Activated CD8-positive, alpha-beta memory T cell treated with anti-CD3 and anti-CD28 coated beads for 36 hours (primary cell): ENCODE results near the gene CEACAM1. TPM values are rescaled to one million over a fixed set of nuclear protein-coding genes. Genes with fewer than 3 reads are reported as not detected.
"Not testable (repeated sequence)": the region's sequence is repeated elsewhere in the genome, so short reads cannot be mapped to it uniquely, and the experiment has no call there.

Experiments used
- CTCF ChIA-PET: fragments of 350-600 bp; sonication (Branson Sonifier 250); formaldehyde crosslinking; loops from one replicate; lab custom pipeline; 2021; ENCODE audit warnings: antibody characterized with exemption; lab: Charles Lee
- POLR2A ChIA-PET: fragments of 350-600 bp; sonication (Branson Sonifier 250); formaldehyde crosslinking; loops from one replicate; lab custom pipeline; 2021; ENCODE audit warnings: antibody characterized with exemption; lab: Charles Lee
- total RNA-seq, 2 experiments: library from RNA; stranded (reverse); gene quantifications; one replicate each; pipeline ENCODE4 v1.2.3, GENCODE V29; 2021

The CEACAM1 gene
- 1 to 10 TPM in 1 of 2 experiments, under 1 TPM in 1; 0.55 to 1.2 TPM for total RNA-seq

DNA sequence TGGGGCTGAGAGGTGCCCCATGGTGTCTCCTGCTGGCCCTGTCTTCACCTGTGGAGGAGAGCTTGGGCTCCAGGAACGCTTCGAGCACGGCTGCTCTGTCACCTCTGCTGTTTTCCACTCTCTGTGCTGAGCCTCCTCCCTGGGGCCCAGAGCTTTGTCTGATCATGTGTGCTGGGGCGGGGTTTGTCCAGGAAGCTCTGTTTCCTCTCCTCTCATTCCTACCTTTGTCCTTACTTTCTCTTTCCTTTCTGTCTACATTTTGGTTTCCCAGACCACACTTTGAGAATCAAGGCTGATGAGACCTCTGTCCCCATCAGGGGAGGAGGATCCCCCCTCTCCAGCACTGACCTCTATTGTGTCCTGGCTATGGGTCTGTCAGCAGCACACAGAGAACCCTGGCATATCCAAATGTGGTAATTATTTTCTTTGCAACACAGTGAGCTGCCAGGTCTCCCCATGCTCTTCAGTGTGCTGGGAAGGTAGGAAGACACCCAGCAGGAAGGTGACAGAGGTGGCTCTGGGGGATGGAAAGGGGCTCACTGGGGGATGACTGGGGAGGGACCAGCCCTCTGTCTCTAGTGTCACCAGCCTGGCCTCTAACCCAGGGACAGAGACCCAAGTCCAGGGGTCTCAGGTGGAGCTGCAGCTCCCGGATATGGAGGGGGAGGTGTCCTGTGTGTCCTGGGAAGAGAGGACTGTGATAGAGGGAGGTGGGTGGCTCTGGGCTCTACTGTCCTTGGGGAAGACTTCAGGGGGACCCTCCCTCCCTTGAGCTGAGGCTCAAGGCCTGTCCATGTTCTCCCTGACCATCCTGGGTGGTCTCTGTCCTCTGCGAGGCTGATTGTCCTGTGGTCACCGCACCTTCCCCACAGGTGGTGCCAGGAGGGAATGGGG, at the start of gene CEACAM1:
TSS of gene CEACAM1 (minus strand) at position 128 of the 894 bp plus-strand sequence. CDS start at position 21, 107 bp downstream.
- ChIA-PET POLR2A (interaction anchor here (0.6 to 1.0 kb wide), 2 partner anchors 78 to 786 kb away, joined by 3 to 4 read pairs; no protein-coding TSS in a partner anchor), CTCF (interaction anchor here (0.7 to 3.9 kb wide), 18 partner anchors 10 to 116 kb away, joined by 3 to 58 read pairs (median 4); partner anchors contain the start of gene CXCL17)

DNA sequence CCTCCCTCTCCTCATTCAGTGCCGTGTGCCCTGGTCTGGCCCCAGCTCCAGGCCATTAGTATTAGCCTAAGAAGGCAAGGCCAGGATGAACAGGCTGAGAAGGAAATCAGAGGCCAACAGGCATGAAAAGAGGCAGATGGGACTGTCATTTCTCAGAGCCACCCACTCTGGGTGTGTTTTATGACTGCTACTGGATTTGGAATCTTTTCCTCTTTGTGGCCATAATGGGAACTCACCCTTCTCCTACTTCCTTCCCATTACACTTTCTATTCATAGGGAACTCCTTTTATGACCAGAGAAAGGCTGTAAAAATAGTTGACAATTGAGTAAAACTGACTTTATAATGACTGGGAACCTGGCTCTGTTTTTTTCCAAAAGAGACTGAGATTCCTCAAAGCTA, 48.7 kb upstream of the CEACAM1 start:
- ChIA-PET POLR2A (no interaction called here), CTCF (no interaction called here)

DNA sequence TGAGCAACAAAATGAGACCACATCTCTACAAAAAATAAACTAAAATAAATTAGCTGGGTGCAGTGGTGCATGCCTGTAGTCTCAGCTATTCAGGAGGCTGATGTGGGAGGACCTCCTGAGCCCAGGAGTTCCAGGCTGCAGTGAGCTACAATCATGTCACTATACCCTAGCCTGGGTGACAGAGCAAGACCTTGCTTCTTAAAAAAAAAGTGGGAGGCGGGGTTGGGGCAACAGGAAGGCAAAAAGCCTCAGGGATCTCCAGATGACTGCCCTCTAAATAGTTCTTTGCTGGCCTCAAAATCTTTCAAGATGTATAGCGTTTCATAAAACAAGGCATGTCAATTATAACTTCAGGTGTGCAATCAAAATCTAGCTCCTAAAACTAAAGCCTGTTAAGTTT, 48.0 kb upstream of the CEACAM1 start:
- CTCF ChIA-PET: no interaction called here

DNA sequence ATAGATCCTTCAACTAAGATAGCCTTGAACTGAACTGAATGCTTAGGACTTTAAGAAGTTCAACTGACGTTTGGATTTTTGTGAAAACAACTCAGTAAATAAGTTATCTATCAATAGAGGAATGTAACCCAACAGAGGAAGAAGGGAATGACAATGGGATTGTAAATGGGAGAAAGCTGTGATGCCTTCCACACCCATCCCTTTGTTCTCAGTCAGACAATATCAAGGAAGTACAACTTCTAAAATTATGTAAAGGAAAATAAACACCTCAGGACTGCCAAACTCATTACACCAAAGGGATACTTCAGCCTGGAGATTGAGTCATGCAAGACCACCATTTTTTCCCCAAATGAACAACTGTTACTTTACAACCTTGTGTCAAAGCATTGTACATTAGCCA, 45.4 kb upstream of the CEACAM1 start:
- CTCF ChIA-PET: no interaction called here
- POLR2A ChIA-PET: no interaction called here

More for the DNA sequence above, 48.0 kb upstream of the CEACAM1 start:
- POLR2A ChIA-PET: no interaction called here

DNA sequence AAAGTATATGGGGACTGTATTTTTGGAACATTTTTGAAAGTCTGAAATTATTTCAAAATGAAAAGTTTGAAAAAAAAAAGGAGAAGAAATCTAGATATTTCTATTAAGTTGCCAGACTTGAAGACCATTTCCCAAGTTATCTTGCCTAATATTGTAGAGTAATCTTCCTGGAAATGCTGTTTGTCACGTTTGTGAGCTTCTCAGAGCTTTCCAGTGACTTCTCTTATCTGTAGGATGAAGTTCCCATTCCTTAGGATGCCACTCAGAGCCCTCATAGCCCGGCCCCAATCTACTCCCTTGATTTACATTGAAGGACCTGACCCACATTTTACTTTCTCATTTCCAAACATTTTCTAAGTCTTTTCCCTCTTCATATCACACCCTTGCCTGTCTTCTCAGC, 42.8 kb upstream of the CEACAM1 start:
- CTCF ChIA-PET: no interaction called here
- POLR2A ChIA-PET: no interaction called here

DNA sequence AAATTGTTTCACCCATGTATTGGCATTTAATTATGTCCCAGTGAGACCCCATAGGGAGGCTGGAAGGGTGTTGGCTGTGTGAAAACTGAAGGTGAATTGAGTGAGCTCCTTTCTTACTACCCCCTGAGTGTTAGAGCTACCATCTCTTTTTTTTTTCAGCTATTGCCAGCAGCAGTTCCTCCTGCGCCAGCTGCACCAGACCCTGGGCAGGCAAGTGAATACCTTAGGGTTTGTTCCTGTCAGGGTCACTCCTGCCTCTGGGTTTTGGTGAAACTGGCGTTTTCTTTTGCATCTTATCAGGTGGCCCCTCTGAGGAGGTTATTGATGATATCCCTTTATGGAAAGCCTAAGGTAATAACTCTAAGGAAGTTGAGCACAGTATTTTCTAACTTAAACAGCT, 40.9 kb upstream of the CEACAM1 start:
- ChIA-PET POLR2A (no interaction called here), CTCF (no interaction called here)

DNA sequence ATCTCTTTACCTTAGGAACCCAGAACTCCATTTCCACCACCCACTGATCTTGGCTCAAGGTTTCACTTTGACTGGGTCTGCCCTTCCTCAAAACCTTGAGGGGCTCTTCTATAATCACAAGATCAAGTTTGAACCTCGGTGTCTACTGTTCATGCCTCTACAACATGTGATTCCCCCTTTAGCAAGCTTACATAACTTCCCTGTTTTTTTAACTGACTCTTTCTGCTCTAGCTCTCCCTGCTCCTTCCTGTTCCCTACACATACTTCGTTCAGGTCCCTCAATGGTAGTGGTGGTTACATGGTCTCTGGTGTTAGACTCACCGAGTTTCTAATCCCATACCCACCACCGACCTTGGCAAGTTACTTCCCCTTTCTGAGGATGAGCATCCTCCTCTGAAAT, 39.7 kb upstream of the CEACAM1 start:
- ChIA-PET CTCF (no interaction called here), POLR2A (no interaction called here)

DNA sequence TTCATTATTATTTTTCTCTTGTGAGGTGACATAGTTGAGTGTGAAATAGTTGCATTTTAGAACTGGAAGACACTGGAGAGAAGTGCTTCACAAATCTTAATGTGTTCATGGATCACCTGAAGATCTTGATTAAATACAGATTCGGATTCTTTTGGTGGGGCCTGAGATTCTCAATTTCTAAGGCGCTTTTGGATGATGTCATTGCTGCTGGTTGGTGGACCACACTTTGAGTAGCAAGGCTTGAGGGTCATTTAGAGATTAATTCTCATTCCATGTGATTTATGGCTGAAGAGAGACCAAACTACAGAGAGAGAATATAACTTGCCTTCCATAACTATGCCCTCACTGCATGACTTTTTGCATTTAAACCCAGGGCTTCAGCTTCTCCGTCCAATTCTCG, 39.3 kb upstream of the CEACAM1 start:
- POLR2A ChIA-PET: no interaction called here

DNA sequence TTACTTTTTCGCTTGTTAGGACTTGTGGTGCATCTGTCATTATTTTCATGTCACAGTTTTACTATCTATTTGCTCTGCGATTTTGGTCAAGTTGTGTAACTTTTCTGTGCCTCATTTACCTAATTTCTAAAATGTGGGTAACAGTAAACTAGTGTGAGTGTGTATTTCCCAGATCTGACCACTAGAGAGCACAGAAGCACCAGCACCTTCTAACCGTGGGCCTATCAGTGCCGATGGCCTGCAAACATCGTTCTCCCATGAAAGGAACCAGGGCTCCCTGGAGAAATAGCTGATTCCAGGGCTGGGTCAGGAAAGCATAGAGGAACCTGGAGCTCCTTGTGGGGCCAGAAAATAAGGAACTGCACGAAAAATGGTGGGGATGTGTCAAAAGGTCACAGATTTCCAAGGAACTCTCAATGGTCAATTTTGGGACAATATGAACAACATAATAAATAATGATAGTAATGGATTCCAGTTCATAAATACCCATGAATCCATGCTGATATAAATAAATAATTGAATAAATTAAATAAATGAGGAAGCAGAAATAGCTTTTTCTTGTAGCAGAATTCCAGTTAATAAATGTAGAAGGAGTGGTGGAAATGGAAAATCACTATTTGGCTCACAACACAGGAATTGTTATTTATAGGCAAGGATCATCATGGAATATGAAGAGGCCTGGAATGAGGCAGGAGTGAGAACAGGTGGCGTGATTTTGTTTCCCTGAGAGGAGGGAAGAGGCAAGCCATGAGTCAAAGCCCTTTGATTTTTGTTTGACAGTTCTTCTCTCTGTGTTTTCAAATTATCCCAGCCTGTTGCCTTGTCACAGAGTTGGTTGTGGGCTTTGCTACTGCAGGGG, 35.3 kb upstream of the CEACAM1 start:
- CTCF ChIA-PET: interaction anchor here (0.7 to 2.3 kb wide), 3 partner anchors 33 to 115 kb away, joined by 3 to 9 read pairs (median 3); no protein-coding TSS in a partner anchor
- POLR2A ChIA-PET: no interaction called here

More for the DNA sequence above, 39.3 kb upstream of the CEACAM1 start:
- CTCF ChIA-PET: interaction anchor here (2.2 kb wide), 1 partner anchor 29 kb away, joined by 9 read pairs; no protein-coding TSS in a partner anchor

DNA sequence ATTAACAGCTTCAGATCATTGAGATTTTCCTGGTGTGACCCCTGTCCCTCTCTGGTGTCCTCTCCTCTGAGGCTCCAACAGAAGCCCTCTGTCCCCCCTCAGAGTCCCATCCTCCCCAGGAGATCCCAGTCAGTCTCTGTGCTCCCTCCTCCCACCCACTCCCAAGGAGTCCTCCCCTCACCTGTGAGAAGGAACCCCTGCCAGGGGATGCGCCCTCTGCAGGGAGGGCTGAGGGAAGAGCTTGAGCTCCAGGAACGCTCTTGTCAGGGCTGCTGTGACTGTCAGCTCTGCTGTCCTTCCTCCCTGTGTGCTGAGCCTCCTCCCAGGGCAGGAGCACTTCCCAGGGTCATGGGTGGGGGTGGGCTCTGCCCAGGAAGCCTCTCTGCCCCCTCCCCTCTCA, 33.2 kb upstream of the CEACAM1 start:
- CTCF ChIA-PET: interaction anchor here (0.9 to 2.3 kb wide), 3 partner anchors 22 to 111 kb away, joined by 3 to 9 read pairs (median 3); no protein-coding TSS in a partner anchor

DNA sequence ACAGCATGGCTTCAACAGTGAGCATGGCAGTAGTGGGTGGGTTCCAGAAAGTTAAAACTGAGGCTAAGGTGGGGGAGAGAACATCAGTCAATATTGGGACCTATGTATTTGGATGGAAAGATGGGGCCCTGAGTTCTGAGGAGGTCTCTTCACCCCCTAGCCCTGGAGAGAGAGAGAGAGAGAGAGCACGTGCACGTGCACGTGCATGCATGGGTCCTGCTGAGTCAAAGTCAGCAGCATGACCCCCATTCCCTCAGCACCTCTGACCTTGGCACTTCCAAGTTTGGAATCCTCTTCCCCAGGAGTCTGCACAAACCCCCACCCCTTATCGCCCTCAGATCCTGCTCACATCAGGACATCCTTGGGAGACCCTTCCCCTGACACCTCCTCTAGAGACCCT, 32.5 kb upstream of the CEACAM1 start:
- ChIA-PET POLR2A (no interaction called here), CTCF (interaction anchor here (1.5 kb wide), 1 partner anchor 111 kb away, joined by 3 read pairs; no protein-coding TSS in a partner anchor)

More for the DNA sequence above, 33.2 kb upstream of the CEACAM1 start:
- POLR2A ChIA-PET: no interaction called here

DNA sequence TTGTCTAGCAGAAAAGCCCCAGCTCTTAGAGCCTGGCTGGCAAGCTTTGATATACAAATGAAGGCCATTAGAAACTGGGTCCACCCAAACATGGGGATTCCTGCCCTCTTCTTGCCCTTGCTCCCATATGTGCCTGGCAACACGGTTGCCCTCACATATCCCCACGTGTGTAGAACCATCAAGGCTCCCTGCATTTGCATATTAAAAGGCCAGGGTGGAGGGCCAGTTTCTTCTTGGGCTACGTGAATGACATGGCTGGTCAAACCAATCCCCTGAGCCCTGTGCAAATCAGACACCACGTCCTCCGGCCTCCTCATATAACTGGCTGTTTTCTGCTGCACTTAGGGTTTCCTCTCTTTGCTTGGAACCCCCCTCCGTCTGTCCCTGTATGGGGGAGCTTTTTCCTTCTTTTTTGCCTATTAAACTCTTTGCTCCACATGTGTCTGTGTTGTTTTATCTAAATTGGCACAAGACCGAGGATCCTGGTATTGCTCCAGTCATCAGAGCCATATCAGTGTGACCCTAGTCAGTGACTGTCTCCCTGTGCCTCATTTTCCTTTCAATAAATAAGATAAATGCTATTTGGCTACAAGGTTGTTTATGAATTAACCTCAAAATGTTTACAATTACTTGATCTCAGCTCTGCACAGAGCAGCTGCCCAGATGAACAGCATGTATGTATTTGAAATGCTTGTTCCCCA, 30.3 kb upstream of the CEACAM1 start:
- ChIA-PET POLR2A (no interaction called here), CTCF (no interaction called here)

DNA sequence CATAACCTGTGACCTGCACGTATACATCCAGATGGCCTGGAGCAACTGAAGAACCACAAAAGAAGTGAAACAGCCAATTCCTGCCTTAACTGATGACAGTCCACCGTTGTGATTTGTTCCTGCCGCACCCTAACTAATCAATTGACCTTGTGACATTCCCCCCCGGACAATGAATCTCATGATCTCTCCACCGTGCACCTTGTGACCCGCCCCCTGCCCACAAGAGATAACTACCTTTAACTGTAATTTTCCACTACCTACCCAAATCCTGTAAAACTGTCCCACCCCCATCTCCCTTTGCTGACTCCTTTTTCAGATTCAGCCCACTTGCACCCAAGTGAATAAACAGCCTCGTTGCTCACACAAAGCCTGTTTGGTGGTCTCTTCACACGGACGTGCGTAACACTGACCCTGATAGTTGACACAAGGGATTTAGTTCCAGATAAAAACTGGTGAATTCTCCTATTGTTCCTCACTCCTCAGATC, 29.1 kb upstream of the CEACAM1 start:
- POLR2A ChIA-PET: not testable (repeated sequence)
- CTCF ChIA-PET: interaction anchor here (1.2 kb wide), 1 partner anchor 28 kb away, joined by 3 read pairs; no protein-coding TSS in a partner anchor

DNA sequence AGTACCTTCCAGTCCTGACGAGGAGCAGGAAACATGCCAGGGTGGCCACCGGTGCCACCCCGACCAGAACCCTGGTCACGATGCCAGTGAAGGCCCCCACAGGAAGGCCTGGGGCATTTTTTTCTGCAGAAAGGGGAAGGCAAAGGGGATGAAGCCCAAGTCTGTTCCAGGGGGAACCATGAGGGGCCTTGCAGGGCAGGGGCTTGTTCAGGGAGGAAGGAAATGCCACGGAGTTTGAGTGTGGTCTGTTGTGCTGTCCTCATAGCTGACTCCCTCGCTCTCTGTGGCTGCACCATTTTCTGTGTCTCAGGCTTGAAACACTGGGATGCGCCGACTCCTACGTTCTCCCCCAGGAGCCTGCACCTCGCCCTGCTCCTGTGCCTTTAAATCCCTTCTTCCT, 27.5 kb upstream of the CEACAM1 start:
- ChIA-PET CTCF (no interaction called here), POLR2A (no interaction called here)

DNA sequence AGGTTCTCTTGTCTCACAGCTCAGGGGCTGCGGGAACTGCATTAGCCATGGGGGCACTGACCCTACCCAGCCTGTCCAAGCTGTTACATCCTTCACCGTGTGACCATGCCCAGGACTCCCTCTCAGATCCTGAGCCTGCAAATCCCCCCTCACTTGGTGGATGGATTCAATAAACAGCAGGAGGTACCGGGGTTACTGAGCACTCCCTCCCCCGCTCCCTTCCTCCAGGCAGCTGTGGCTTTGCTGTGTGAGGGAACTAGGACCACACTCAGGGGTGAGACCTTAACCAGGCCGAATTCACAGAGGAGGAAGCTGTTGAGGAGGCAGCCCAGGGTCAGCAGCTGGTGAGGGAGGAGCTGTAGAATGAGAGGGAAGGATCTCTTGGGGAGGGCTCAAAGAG, 27.0 kb upstream of the CEACAM1 start:
- ChIA-PET CTCF (no interaction called here), POLR2A (no interaction called here)

DNA sequence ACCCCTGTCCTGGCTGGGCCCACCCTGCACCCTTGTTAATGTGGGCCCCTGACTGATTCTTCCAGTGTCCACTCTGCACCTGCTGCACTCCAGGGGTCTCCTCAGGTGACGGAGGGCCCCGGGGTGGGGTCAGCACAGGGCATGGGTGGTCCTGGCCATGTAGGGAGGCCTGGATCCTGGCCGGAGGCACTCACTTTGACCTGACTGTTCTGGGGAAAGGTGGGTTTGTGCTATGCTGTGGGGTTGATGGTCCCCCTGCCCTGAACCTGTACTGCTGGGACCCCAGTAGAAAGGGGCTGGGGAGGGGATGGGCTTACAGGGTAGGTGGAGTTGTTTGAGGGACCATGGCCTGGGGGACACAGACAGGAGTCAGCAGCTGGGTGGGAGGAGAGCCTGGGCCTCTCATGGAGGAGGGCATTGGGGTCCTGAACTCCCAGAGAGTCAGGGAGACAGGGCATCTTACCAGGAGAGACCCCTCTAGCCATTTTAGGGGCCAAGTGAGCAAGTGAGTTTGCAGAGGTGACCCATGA, 25.8 kb upstream of the CEACAM1 start:
- ChIA-PET POLR2A (no interaction called here), CTCF (interaction anchor here (0.9 kb wide), 1 partner anchor 13 kb away, joined by 3 read pairs; no protein-coding TSS in a partner anchor)

DNA sequence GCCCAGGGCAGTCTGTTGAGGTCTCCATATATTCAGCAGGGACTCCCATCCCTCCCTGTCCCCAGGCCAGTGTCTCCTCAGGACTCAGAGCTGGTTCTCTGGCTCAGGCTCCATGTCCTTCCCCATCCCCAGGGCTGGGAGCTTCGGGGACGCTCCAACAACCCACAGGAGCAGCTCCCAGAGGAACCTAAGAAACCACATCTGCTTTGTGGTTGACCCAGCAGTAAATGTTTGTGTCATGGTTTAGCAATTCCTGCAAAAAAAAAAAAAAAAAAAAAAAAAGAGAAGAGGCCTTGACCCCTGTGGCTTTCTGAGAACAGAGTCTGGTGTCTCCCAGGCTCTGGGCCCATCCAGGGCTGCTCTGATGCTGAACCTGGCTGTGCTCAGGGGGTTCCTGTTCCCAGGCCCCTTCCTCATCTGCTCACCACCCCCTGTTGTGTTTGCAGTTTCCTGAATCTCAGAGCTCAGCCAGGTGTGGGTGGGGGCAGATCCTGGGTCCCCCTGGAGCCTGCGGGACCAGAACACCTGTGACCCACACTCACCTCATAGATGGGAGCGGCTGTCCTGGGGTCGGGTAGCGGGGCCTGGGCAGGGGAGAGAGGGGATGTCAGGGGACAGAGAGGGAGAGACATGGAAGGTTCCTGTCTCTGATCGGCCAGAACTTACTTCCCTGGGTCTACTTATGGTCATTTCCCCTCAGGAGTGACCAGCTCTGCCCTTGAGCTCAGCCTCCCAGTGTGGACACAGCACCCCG, 25.2 kb upstream of the CEACAM1 start:
- CTCF ChIA-PET: interaction anchor here (0.9 kb wide), 1 partner anchor 13 kb away, joined by 3 read pairs; no protein-coding TSS in a partner anchor

More for the DNA sequence above, 25.2 kb upstream of the CEACAM1 start:
- POLR2A ChIA-PET: no interaction called here
